Smooth muscle cell (in vitro differentiated cells): ENCODE data around the gene FCMR. TPM values are rescaled to one million over a fixed set of nuclear protein-coding genes. Genes with fewer than 3 reads are reported as not detected.

Experiments
- DNase-seq: peaks from one replicate; lab custom pipeline; 2025; ENCODE audit not compliant: unreplicated experiment; lab: John Stamatoyannopoulos, UW
- H2AFZ ChIP-seq: fragments of 200-600 bp; sonication (generic); 2 replicates; pipeline ENCODE4 v1.6.0; 2016; ENCODE audit warnings: antibody characterized with exemption, low read depth, mild to moderate bottlenecking
- H3F3A ChIP-seq: fragments of 200-600 bp; sonication (generic); 2 replicates; pipeline ENCODE4 v1.6.0; 2017; ENCODE audit warnings: antibody characterized with exemption, low read depth
- H3K27ac ChIP-seq: fragments of 200-600 bp; sonication (generic); 2 replicates; pipeline ENCODE4 v1.5.1; 2016; ENCODE audit warnings: low read depth, mild to moderate bottlenecking
- H3K27me3 ChIP-seq: fragments of 200-600 bp; sonication (generic); 2 replicates; pipeline ENCODE4 v1.6.1; 2016; ENCODE audit warnings: low read depth, mild to moderate bottlenecking
- H3K36me3 ChIP-seq: fragments of 200-600 bp; sonication (generic); 2 replicates; pipeline ENCODE4 v1.5.1; 2016; ENCODE audit warnings: low read depth
- H3K4me1 ChIP-seq: fragments of 200-600 bp; sonication (generic); 2 replicates; pipeline ENCODE4 v1.5.1; 2016; ENCODE audit warnings: low read depth
- H3K4me2 ChIP-seq: fragments of 200-600 bp; sonication (generic); 2 replicates; pipeline ENCODE4 v1.6.0; 2016; ENCODE audit warnings: mild to moderate bottlenecking
- H3K4me3 ChIP-seq: fragments of 200-600 bp; sonication (generic); 2 replicates; pipeline ENCODE4 v1.5.1; 2016; ENCODE audit warnings: mild to moderate bottlenecking
- H3K79me2 ChIP-seq: fragments of 200-600 bp; sonication (generic); 2 replicates; pipeline ENCODE4 v1.6.0; 2016; ENCODE audit warnings: low read depth, mild to moderate bottlenecking
- H3K9ac ChIP-seq: fragments of 200-600 bp; sonication (generic); 2 replicates; pipeline ENCODE4 v1.6.0; 2016; ENCODE audit warnings: low read depth
- H3K9me3 ChIP-seq: fragments of 200-600 bp; sonication (generic); replicated peaks from 2 replicates; pipeline ENCODE4 v1.5.1; 2016; ENCODE audit warnings: low read depth
- H4K20me1 ChIP-seq: fragments of 200-600 bp; sonication (generic); 2 replicates; pipeline ENCODE4 v1.6.0; 2016; ENCODE audit warnings: low read depth
- WGBS: methylation state at CpG from one replicate; pipeline ENCODE4 v1.1.7; 2016; ENCODE audit warnings: low lambda C conversion rate; 5-methylcytosine and 5-hydroxymethylcytosine counted together
- polyA plus RNA-seq: library from polyadenylated mRNA; unstranded; fragments of >200 nt; fragmentation: Nextera tagmentation; extraction: Ambion mirVana; gene quantifications from 2 replicates; pipeline ENCODE4 v1.2.1, GENCODE V29; 2016
- total RNA-seq: library from RNA; depleted of rRNA; stranded (reverse); fragments of >200 nt; gene quantifications from 2 replicates; pipeline ENCODE4 v1.2.3, GENCODE V29; 2014
- TF ChIP-seq, protein P1 (sequence below): fragments of 200-600 bp; sonication (generic); IDR thresholded peaks from 2 replicates; pipeline ENCODE4 v1.5.1; 2017; ENCODE audit warnings: borderline replicate concordance, mild to moderate bottlenecking, antibody characterized with exemption; ENCODE audit not compliant: insufficient read depth, poor library complexity, severe bottlenecking

The FCMR gene
- total and polyA plus RNA-seq, 2 experiments from 2014 or later, result 1.6 TPM; not detected in 1

DNA sequence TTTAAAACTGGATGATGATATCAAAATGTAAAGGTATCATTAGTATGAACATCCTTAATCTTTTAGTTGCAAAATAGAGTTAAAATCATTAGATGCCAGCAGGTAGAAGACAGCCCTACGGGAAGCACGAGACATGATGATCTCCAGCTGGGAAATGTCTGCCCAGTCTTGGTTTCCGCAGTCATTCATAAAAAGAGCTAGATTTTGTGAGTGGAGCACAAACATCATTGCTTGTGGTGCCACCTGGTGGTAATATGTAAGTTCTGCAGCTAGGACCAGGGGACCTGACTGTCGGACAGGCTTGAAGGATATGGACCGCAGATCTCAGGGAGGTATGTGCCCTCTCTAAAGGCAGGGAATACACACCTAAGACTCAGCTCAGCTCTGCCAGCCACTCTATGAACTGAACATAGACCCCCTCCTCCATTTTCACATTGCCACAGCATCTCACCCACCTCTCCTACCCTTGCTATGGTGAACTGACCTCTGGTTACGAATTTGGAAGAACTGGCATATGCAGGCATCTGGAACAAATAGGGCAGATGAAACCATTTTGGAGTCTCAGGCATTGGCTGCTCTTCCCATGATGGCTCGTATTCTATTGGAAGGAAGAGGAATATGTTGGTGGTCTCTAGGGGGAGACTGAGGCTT is 9.2 kb downstream of the FCMR start:
- TF ChIP-seq, protein P1, sequence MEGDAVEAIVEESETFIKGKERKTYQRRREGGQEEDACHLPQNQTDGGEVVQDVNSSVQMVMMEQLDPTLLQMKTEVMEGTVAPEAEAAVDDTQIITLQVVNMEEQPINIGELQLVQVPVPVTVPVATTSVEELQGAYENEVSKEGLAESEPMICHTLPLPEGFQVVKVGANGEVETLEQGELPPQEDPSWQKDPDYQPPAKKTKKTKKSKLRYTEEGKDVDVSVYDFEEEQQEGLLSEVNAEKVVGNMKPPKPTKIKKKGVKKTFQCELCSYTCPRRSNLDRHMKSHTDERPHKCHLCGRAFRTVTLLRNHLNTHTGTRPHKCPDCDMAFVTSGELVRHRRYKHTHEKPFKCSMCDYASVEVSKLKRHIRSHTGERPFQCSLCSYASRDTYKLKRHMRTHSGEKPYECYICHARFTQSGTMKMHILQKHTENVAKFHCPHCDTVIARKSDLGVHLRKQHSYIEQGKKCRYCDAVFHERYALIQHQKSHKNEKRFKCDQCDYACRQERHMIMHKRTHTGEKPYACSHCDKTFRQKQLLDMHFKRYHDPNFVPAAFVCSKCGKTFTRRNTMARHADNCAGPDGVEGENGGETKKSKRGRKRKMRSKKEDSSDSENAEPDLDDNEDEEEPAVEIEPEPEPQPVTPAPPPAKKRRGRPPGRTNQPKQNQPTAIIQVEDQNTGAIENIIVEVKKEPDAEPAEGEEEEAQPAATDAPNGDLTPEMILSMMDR, result peak; percentile 81
- 30% methylated on average over 7 of the region's 7 CpGs for WGBS

DNA sequence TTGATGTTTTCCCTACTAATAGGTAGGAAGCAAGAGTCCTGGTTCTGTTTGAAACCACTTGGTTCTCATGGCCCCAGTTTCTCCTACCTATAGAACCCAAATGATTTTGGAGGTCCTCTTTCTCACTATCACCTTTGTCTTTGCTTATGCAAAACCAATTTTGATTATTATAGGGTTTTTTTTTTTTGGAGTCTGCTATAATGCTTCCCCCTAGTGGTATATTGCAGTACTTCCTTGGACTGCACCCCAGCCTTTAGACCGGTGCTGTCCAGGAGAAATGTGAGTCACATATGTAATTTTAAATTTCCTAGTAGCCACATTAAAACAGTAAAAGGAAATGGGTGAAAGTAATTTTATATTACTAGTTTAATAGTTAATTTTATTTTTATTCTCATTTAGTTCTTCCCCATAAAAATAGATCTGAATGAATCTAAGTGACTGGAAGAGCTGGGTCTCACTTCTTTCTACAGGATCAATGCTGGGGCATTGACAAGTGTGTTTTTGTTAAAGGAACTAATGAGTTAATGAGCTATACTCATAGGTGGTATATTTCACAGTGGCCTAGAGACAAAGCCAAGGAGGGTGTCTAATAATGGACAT is 10.6 kb downstream of the FCMR start:
- H3K4me2 ChIP-seq, result no peak overlapping the region
- TF ChIP-seq, protein P1, result peak; percentile 80
- H3F3A ChIP-seq, result no peaks in the 10 kb centered on the region
- no peak overlapping the region for H2AFZ ChIP-seq
- H3K27ac ChIP-seq, result no peak overlapping the region
- H3K9ac ChIP-seq, result no peak overlapping the region
- no peaks in the 10 kb centered on the region for H3K36me3 ChIP-seq
- no peaks in the 10 kb centered on the region for H3K79me2 ChIP-seq
- H3K27me3 ChIP-seq, result peaks cover 56% of the 10 kb centered on the region
- DNase-seq, result no peak
- no peaks in the 10 kb centered on the region for H3K4me1 ChIP-seq
- H3K9me3 ChIP-seq, result no peaks in the 10 kb centered on the region
- no peaks in the 10 kb centered on the region for H4K20me1 ChIP-seq
- no peak overlapping the region for H3K4me3 ChIP-seq
- 0% methylated on average over 1 of the region's 1 CpG for WGBS

More for the DNA sequence above, 9.2 kb downstream of the FCMR start:
- H3K4me3 ChIP-seq, result no peak overlapping the region
- H3K9ac ChIP-seq, result no peak overlapping the region
- H3K4me1 ChIP-seq, result no peaks in the 10 kb centered on the region
- H2AFZ ChIP-seq, result no peak overlapping the region
- H4K20me1 ChIP-seq, result no peaks in the 10 kb centered on the region
- no peaks in the 10 kb centered on the region for H3K9me3 ChIP-seq
- H3K79me2 ChIP-seq, result no peaks in the 10 kb centered on the region
- peak; percentile 12 for DNase-seq
- no peaks in the 10 kb centered on the region for H3F3A ChIP-seq
- H3K27ac ChIP-seq, result no peak overlapping the region
- H3K36me3 ChIP-seq, result no peaks in the 10 kb centered on the region
- H3K4me2 ChIP-seq, result no peak overlapping the region
- peaks cover 70% of the 10 kb centered on the region for H3K27me3 ChIP-seq

DNA sequence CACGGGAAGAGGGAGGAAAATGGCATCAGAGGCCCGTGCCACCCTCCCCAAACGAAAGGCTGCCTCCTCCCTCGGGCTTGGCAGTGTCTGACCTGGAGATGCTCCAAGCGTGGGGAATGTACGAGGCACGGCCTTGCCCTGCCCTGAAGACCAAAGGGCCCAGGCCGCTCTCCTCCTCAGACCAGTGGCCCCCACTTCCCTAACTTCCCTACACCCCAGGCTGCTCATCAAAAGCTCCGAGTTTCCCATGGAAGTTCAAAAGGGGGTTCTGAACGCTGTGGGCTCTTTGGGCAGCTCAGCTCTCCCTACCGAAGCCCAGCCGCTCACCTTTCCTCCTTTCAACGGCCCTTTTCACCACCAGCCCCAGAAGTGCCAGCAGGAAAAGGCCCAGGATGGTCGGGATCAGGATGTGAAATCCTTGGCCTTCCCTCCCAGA is 11.8 kb downstream of the FCMR start:
- Histone ChIP-seq H3K36me3 (no peaks in the 10 kb centered on the region), H3K4me2 (peak overlapping the region; percentile 98), H3F3A (no peaks in the 10 kb centered on the region), H2AFZ (peak overlapping the region; percentile 65), H3K9ac (peak overlapping the region; percentile 45), H3K27ac (no peak overlapping the region), H3K27me3 (peaks cover 44% of the 10 kb centered on the region), H3K79me2 (no peaks in the 10 kb centered on the region), H3K4me1 (no peaks in the 10 kb centered on the region), H3K9me3 (no peaks in the 10 kb centered on the region), H4K20me1 (no peaks in the 10 kb centered on the region), H3K4me3 (peak overlapping the region; percentile 59)
- WGBS, result 30% methylated on average over 14 of the region's 14 CpGs
- no peak for DNase-seq
- TF ChIP-seq, protein P1, result no peak
